Stimulated activated CD8-positive, alpha-beta memory T cell treated with anti-CD3 and anti-CD28 coated beads, Interleukin-2, amount 100 ng/mL, for 1 hour (primary cell): Measurements from ENCODE around the gene SHH.

Experiments
- DNase-seq, 2 donors: peaks; one replicate each; pipeline ENCODE4 v3.0.0-alpha.2; 2020; ENCODE audit warnings: low read depth in 2 of 2

The SHH gene

DNA sequence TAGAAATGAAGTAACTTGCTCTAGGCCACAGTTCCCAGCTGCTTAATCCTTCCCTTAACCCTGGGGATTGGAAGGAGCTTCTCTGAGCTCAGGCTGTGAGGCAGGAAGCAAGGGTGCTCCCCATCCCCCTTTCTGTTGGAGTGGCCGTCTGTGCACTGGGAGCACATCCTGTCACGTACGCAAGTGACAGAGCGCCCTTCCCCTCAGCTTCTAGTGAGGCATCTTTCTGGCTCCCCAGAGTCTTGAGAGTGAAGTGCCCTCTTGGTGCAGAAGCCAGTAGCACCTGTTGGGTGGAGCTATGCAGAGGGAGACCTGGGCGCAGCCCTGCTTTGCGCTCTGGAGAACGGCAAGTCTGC, 47.8 kb downstream of the SHH start:
- no peak for DNase-seq

DNA sequence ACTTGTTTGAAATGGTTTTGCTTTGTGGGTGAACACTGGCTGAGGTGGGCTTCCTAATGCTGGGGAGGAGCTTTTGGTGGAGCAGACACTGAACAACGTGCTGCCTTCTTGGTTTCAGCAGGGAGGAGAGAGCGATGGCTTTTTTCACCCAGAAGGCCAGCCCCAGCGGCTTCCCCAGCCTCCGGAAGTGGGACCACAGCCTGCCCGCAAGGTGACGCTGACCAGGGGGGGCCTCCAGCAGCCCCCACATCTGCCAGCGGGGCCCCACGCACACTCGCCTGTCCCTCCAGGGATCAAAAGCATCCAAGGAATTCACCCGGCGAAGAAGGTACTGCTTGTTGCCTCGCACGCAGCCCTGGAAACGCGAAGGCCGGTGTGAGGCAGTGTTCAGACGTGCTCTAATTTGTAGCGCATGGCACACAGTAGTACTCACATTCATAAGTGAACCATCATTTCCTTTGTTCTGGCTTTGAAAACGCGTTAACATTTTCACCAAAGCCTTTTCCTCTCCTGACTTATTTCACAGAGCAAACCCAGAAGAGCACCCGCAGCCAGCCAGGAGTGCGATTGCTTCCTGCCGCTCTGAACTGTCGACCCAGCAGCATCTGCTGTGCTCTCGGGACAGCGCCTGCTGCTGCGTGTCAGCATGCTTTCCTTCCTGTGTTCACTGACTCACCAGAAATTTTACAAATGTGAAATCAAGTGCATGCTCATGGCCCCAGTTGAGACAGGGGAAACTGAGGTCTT, 48.4 kb downstream of the SHH start:
- DNase-seq, result peak in 1 of 2 donors; percentile 20

DNA sequence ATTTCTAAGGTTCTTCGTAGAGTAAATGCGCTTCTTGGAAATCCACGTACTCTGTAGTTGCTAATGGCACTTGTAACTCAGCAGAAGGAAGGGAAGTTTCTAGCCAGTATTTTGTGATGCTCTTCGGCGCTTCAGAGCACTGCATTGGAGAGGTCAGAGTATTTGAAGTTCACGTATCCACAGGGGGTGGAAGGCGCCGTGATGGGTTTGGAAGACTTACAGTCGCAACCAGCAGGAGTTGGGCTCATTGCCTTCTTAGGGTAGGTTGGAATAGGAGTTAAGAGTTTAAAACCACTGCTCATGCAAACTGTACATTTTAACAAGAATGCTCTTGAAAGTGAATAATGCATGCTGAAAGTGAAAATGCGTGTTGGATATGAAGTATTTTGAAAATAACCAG, 49.1 kb downstream of the SHH start:
- no peak for DNase-seq

DNA sequence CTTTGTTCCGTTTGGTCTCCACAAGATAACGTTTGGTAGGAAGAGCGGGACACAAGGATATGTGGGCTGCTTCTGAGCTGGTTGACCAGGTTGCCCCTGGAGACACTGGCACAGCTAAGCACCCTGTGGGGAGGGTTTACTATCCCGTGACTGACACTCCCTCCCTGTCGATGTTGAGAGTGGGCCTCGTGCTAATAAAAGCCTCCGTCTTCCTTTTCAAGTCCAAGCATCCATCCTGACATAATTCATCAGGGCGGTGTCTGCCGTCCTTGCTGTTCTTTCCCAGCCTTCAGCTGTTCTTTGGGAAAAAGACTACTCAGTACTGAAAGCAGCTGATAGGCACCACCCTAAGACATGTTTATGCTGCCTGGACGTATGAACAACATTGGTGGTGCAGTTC, 49.6 kb downstream of the SHH start:
- no peak for DNase-seq

DNA sequence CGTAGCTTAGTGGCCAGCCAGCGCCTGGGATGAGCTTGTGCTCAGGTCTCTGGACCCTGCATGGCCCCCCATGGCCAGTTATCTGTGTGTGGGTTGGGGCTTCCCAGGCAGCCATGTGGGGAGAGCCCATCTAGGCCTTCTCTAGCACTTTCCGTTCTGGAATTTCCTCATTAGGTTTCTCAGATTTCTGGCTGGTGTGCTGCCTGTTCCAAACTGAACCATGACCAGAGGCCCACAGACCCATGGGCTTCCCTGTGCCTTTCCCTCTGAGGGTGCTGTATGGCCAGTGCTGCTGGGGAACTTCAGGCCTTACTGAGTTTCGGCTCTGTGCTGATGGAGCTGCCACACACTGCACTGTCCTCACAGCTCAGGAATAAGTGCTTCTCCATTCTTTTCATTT, 50.2 kb downstream of the SHH start:
- DNase-seq, result no peak

DNA sequence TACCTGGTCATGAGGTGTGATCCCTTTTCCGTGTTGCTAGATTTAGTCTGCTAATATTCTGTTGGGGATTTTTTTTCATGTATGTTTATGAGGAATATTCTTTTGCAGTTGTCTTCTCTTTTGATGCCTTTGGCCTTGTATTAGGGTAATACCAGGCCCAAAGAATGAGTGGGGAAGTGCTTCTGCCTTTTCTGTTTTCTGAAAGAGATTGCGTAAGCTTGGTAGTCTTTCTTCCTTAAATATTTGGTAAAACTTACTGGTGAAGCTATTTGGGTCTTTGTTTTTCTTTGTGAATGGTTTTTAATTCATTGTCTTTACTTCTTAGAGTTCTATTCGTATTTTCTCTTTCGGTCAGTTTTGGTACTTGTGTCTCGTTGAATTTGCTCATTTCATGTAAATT, 51.1 kb downstream of the SHH start:
- no peak for DNase-seq

DNA sequence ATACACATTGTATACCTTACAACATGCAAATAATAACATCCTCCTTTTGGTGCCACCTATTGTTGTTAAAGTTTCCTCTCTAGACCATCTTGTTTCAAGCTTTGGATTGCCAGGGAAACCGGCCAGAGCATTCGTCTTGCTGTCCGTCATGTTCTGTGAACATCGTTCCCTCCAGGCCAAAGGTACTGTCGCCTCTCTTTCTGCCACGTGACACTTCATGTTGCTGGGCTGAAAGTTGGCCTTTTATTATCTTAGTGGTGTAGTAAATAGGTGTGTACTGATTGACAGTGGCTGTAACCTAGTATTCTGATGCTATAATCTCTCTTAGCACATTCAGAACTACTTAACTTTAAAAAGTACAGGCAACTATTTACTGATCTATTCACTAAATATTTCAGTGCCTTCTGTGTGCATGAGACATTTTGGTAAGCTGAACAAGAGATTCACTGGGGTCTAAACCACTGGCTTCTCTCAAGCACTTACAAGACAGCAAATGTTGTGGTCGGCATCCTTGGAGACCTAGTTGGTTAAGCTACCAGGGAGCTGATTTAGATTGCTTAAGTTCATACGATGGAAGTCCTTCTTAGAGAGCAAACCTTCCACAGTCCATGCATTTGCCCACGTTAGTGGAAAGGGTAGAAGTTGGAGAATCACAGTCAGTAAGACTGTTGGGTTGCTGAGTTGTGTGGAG, 52.4 kb downstream of the SHH start:
- DNase-seq, result no peak

DNA sequence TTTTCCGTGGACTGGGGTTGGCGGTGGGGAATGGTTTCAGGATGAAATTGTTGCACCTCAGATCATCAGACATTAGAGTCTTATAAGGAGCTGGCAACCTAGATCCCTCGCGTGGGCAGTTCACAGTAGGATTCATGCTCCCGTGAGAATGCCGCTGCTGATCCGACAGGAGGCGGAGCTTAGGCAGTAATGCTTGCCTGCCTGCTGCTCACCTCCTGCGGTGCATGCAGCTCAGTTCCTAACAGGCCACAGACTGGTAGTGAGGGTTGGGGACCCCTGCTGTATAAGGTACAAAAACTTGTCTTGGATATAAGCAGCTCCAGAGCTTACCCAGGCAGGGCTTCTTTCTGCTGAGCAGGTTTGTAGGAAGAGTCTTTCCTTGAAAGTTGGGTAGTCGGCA, 53.9 kb downstream of the SHH start:
- DNase-seq, result no peak

DNA sequence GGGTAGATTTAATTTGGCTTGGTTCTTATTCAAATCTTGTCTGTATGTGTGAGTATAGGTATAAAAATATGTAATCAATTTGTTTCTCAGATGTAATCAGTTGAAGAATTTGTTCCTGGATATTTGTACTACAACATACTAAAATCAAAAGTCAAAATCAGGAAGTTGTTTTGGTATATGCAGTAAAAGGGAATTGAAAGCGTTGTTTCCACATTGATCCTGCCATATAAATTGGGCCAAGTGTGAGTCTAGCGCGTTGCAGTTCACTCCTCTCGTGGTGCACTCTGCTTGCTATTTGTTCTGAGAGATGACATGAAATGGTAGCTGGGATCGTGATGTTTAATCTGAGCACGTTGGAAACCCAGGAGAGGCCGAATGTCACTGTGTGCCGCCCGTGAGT, 55.9 kb downstream of the SHH start:
- no peak for DNase-seq

DNA sequence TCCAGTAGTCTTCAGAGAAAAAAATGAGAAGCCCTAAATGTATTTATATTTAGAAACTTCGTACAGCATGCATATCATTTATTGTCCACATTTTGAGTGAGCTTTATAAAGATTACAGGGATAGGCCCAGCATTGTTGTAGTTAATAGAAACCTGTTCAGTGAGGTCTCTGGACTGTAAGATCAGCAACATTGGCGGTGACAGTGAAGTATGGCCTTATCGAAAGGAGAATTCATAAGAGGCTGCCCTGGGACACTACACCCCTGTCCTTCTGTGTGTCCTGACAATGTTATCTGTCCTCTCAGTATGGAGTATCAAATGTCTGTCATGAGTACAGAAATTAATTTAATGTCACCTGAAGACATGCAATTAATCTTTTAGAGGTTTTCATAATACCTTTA, 57.2 kb downstream of the SHH start:
- no peak for DNase-seq

DNA sequence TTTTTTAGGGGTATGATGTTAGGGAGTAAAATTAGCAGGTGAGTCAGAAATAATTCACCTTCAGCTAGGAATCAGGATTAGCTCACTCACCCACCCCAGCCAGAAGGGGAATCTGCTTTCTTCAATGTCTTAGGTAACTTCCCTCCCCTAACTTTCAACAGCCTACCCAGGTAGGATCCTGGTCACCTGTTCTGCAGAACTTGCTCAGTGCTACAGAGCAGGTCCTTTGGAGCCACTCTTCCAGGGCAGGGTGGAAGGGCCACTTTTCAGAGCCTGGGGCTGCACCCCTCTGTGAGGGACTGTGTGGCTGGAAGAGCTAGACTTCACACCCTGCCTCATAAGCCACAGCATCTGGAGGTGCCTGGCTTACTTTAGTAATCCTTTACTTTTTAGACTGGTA, 58.1 kb downstream of the SHH start:
- DNase-seq, result no peak

DNA sequence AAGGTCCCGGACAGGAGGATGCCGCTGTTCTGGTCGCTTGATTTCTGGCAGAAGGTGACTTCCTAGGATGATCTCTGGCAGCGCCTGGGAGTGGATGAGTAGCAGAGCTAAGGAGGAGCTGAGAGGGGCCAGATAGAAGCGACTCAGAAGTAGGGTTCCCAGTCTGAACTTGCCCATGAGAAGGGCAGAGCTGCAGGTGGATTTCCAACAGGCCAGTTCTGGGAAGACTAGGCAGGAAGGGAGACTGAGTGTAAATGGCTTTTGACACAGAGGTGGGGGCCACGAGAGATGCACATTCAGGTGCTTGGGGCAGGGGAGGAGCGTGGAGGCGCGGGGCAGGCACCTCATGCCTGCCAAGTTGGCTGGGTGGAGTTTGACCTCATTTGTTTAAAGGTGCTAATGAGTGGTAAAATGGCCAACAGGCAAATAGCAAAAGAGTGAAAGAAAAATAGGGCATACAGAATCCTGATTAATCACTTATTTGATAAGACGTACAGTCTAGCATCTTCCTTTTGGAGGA, 58.8 kb downstream of the SHH start:
- no peak for DNase-seq

DNA sequence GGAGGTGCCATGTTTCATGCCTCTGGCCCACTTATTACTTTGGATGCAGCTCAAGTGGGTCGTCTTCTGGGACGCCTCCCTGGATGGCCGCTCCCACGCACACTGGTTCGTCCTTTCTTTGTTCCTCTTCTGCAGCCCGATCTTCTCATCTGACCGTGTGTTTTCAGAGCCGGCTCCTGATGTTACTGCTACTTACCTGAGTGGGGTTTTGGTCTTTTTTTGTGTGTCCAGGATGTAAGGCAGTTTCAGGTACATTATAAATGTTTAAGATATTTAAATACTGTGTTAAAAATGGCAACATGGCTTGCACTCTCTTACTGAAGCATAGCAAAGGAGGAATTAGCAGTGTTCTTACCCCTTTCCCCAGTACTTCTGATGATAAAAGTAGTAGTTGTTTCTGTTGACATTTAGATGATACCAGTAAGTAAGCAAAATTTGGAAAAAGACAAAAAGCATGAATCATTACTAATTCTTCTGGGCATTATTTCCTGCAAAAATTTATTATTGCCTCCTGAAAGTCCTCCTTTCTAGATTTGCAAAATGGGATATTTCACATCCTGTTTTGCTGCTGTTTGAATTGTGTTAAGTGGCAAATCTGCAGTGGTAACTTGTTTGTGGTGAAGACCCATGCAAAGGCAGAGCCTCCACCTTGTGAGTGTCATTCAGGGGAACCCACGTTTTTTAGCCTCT, 59.4 kb downstream of the SHH start:
- no peak for DNase-seq

DNA sequence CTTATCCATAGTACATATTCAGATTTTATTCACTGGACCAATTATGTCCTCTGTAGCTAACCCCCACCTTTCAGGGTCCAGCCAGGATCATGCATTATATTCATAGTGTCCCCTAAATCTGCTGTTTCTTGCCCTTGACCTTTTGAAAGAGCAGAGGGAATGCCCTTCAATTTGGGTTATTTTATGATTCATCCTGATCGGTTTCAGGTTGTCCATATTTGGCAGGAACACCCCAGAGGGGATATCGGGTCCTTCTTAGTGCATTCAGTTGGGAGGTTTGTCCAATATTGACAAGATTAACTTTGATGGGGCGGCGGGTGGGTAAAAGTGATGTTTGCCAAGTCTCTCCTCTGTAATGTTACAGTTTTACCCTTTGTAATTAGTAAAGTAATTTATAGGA, 60.9 kb downstream of the SHH start:
- no peak for DNase-seq

DNA sequence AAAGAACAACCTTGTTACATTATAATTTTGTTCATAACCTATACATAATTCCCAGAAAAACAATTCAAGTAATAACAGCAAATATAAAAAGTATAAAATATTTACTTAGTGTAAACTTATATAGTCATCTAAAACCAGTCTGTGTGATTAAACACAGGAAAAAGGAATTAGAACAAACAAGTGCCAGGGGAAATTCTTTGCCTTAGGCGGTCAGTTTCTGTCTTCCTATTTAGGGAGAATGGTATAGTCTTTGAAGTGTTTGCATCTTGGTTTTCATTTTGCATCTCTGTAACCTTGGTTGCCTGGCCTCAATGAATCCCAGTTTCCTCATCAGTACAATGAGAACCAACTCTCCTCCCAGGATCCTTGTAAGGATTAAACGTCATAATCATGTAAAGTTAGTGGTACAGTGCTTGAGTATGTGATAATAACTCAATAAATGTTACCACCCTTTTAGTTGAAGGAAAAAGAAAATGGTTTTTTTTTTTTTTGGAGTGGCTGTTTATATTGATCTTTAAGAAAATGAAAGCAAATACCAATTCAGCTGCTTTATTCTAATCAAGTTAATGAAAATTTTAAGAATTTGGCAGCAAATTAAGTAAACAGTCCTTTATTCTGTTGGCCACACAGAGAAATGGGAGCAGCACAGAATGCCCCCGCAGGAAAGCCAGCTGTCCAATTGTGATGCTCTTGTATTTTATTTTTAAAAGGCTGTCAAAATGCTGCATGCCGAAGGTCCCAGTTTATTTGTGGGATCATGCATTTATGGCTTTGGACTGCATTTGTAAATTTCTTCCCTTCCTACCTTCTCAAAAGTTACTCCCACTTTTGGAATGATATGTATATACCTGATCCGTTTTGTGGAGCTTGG, 61.8 kb downstream of the SHH start:
- no peak for DNase-seq
